ENCODE results near the gene ZFPL1.

DNA sequence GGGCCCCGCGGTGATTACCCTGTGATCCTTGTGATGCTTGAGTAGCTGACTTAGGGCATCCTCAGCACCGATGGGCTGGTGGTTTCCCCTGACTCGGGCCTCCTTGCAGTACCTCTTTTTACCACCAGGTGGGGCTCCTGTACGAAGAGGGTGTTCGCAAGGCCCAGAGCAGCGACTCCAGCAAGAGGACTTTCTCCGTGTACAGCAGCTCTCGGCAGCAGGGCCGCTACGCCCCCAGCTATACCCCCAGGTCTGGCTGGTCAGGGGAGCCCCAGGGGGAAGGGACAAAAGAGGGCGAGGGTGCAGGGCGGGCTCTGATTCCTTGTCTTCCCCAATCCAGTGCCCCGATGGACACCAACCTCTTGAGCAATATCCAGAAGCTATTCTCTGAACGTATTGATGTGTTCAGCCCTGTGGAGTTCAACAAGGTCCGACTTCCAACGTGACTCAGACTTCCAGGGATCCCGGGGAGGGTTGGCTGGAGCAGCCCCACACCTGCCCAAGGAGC lies 26.4 kb downstream of the ZFPL1 start:
- TF ChIP-seq, protein P1, sequence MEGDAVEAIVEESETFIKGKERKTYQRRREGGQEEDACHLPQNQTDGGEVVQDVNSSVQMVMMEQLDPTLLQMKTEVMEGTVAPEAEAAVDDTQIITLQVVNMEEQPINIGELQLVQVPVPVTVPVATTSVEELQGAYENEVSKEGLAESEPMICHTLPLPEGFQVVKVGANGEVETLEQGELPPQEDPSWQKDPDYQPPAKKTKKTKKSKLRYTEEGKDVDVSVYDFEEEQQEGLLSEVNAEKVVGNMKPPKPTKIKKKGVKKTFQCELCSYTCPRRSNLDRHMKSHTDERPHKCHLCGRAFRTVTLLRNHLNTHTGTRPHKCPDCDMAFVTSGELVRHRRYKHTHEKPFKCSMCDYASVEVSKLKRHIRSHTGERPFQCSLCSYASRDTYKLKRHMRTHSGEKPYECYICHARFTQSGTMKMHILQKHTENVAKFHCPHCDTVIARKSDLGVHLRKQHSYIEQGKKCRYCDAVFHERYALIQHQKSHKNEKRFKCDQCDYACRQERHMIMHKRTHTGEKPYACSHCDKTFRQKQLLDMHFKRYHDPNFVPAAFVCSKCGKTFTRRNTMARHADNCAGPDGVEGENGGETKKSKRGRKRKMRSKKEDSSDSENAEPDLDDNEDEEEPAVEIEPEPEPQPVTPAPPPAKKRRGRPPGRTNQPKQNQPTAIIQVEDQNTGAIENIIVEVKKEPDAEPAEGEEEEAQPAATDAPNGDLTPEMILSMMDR (IDR thresholded peaks at IDR 0.05) = peak; percentile 99 to 100
- no peak for TF ChIP-seq POLR2AphosphoS5 (IDR thresholded peaks at IDR 0.05)
- no peak for TF ChIP-seq EP300 (IDR thresholded peaks at IDR 0.05)
